ENCODE results near the gene CLDN19.

DNA sequence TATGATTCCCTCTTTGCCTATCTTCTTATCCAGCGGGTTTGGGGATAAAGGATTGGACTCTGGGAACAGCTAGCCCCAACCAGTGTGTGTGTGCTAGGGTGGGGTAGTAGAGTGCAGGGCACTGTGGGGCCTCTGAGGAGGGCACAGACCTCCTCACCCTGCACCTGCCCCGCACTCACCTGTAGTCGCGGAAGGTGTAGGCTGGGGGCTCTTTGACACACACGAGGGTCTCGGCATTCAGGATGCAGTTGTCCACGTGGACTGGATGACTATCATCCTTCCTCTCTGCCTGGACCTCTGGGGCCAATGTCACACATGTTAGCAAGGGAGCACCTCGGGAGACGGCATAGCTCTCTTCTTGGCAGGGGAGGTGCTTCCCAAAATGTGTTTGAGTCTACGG lies 8.0 kb upstream of the CLDN19 start:
- TF ChIP-seq, protein P1, sequence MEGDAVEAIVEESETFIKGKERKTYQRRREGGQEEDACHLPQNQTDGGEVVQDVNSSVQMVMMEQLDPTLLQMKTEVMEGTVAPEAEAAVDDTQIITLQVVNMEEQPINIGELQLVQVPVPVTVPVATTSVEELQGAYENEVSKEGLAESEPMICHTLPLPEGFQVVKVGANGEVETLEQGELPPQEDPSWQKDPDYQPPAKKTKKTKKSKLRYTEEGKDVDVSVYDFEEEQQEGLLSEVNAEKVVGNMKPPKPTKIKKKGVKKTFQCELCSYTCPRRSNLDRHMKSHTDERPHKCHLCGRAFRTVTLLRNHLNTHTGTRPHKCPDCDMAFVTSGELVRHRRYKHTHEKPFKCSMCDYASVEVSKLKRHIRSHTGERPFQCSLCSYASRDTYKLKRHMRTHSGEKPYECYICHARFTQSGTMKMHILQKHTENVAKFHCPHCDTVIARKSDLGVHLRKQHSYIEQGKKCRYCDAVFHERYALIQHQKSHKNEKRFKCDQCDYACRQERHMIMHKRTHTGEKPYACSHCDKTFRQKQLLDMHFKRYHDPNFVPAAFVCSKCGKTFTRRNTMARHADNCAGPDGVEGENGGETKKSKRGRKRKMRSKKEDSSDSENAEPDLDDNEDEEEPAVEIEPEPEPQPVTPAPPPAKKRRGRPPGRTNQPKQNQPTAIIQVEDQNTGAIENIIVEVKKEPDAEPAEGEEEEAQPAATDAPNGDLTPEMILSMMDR (conservative IDR thresholded peaks at IDR 0.05) = no peak
- no peak for TF ChIP-seq ZFX (IDR thresholded peaks at IDR 0.05)

Measured in C4-2B (cell line).